Mucosa of rectum (tissue), 2 donors: ENCODE measurements around the gene AGXT.

Experiments
- H3K27ac ChIP-seq, 2 donors: one replicate each; pipeline ENCODE4 v1.7.0; 2013; ENCODE audit warnings: inconsistent platforms in 2 of 2, low read depth in 2 of 2, low read length in 2 of 2
- H3K27me3 ChIP-seq, 2 donors: one replicate each; pipeline ENCODE4 v1.7.0; 2013; ENCODE audit warnings: low read length in 2 of 2; ENCODE audit not compliant: control insufficient read depth in 2 of 2, insufficient read depth in 2 of 2
- H3K36me3 ChIP-seq, 2 donors: one replicate each; pipeline ENCODE4 v1.7.0; 2013; ENCODE audit warnings: low read length in 2 of 2; ENCODE audit not compliant: control insufficient read depth in 2 of 2, insufficient read depth in 2 of 2
- H3K4me1 ChIP-seq, 2 donors: one replicate each; pipeline ENCODE4 v1.7.0; 2013; ENCODE audit warnings: low read length in 2 of 2, mild to moderate bottlenecking in 1 of 2; ENCODE audit not compliant: control insufficient read depth in 2 of 2, insufficient read depth in 2 of 2
- H3K4me3 ChIP-seq, 2 donors: one replicate each; pipeline ENCODE4 v1.7.0; 2013; ENCODE audit warnings: low read length in 2 of 2
- H3K9ac ChIP-seq, 2 donors: one replicate each; pipeline ENCODE4 v1.7.0; 2013; ENCODE audit warnings: low read length in 2 of 2, low read depth in 1 of 2, mild to moderate bottlenecking in 1 of 2
- H3K9me3 ChIP-seq, 2 donors: one replicate each; pipeline ENCODE4 v1.7.0; 2013; ENCODE audit warnings: low read length in 2 of 2; ENCODE audit not compliant: control insufficient read depth in 2 of 2
- donor health status: healthy.
- donor health status: Normal muscosa, but diverticular disease.

The AGXT gene

DNA sequence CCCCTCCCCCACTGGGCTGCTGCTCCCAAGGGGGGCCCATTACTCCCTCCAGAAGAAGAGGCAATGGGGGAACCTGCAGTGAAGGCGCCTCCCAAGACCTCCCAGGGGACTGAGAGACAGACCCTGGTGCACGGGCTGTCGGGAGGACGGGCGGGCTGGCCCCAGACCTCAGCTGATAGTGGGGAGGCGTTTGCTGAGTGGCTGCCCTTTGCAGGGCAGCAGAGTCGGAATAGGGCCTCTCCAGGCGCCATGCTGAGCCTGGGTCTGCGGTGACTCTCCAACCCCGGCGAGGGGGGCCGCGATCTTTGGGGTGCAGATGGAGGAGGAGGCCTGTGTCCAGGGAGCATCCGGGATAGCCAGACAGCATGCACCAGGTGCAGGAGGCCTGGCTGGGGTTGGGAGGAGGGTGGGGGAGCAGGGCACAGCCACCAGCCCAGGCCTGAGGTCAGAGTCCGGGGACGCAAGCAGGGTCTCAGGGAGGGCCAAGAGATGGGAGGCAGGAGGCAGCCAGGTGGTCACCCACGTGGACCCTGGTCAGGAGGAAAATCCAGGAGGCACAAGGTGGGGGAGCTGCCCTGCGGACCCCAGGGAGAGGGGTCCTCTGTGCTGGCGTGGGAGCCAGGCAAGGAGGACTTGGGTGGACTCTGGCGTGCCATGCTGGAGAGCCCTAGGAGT is 48.5 kb downstream of the AGXT start:
- Histone ChIP-seq H3K4me1 (peaks cover 0 to 2% of the 10 kb centered on the region in 2 donors), H3K4me3 (no peak overlapping the region), H3K27ac (peak overlapping the region in 1 of 2 donors; percentile 16)

DNA sequence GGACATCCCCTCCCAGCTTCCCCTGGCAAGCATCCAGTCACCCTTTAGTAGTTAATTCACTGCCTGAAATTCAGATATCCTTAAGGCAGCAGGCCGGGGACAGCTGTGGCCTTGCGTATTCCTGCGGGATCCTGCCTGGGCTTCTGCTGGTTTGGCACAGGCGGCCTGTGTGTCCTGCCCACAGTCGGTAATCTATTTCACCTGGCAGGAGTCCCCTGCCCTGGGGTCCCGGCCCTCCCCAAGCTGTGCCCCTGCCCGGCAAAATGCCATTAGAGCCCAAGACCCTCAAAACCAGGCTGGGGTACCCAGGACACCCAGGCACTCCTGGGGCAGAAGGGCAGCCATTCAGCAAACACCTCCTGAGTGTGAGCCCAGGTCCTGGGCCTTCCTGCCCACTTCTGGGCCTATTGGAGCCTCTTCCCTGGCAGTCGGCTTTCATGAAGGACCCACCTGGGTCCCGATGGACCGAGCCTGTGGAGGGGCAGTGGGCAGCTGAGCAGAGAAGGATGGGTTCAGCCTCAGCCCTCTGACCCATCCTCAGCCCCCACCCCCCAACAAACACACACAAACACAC is 49.1 kb downstream of the AGXT start:
- Histone ChIP-seq H3K4me1 (peaks cover 0 to 2% of the 10 kb centered on the region in 2 donors), H3K27ac (no peak overlapping the region), H3K9me3 (no peaks in the 10 kb centered on the region), H3K9ac (no peak overlapping the region), H3K36me3 (no peaks in the 10 kb centered on the region), H3K27me3 (peaks cover 5 to 6% of the 10 kb centered on the region in 2 donors), H3K4me3 (no peak overlapping the region)

More for the DNA sequence above, 48.5 kb downstream of the AGXT start:
- Histone ChIP-seq H3K36me3 (no peaks in the 10 kb centered on the region), H3K9me3 (no peaks in the 10 kb centered on the region), H3K9ac (no peak overlapping the region), H3K27me3 (peaks cover 5 to 6% of the 10 kb centered on the region in 2 donors)

DNA sequence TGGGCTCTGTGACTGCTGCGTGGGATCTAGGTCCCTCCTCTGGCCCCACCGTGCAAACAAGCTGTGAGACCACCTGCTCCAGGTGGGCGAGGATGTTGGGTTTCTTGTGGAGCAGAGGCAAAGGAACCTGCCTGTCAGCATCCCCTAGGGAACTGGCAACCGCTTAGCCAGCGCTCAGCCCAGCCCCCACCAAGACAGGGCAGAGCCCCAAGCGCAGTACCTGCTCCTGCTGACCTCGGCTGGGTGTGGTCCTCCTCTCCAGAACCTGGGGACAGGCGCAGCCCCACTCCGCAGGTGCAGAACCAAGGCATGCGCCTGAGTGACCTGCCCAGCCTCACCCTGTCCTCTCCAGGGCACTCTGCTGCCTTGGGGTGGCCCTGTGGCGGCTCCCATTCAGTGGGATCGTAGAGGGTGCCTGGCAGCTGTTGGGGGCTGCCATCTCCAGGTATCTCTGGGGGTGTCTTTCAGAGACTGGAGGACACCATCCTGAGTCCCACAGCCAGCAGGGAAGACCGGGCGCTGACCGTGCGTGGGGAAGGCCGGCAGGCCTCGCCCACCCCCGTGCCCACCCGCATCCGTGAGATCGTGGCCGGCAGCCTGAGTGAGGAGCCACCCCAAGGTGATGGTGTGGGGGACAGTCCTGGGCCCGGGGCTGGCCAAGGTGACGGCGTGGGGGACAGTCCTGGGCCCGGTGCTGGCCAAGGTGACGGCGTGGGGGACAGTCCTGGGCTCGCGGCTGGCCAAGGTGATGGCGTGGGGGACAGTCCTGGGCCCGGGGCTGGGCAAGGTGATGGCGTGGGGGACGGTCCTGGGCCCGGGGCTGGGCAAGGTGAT is 49.9 kb downstream of the AGXT start:
- H3K9ac ChIP-seq = no peak overlapping the region
- H3K4me1 ChIP-seq = peaks cover 0 to 2% of the 10 kb centered on the region in 2 donors
- no peaks in the 10 kb centered on the region for H3K9me3 ChIP-seq
- no peaks in the 10 kb centered on the region for H3K36me3 ChIP-seq
- no peak overlapping the region for H3K4me3 ChIP-seq
- H3K27ac ChIP-seq = no peak overlapping the region
- H3K27me3 ChIP-seq = peaks cover 5 to 6% of the 10 kb centered on the region in 2 donors

DNA sequence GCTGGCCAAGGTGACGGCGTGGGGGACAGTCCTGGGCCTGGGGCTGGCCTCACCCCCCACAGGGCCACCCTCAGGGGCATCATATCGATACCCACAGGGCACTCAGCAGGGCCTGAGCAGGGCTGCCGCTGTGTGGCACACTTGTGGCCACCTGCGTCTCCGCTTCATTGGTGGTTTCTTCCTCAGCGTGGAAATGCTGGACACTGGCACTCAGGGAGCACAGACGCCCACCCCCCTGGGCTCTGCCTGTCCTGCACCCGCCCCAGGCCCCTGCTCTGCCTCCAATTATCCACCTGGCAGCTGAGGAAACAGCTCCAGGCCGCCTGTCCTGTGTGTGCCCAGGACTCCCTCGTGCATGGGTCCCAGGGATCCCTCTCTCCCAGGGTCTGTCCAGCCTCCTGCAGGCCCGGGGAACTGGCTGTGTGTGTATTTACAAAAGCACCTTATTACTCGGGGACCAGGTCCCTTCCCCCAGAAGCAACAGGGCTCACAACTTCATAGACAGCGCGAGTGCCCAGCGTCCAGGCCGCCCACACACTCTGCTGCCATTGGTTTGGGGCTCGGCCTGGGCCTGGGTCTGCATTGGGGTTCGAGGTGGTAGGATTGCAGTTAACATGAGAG is 50.6 kb downstream of the AGXT start:
- Histone ChIP-seq H3K27me3 (peaks cover 5 to 6% of the 10 kb centered on the region in 2 donors), H3K9ac (no peak overlapping the region), H3K36me3 (no peaks in the 10 kb centered on the region), H3K27ac (no peak overlapping the region), H3K9me3 (no peaks in the 10 kb centered on the region), H3K4me1 (peaks cover 0 to 2% of the 10 kb centered on the region in 2 donors), H3K4me3 (no peak overlapping the region)

DNA sequence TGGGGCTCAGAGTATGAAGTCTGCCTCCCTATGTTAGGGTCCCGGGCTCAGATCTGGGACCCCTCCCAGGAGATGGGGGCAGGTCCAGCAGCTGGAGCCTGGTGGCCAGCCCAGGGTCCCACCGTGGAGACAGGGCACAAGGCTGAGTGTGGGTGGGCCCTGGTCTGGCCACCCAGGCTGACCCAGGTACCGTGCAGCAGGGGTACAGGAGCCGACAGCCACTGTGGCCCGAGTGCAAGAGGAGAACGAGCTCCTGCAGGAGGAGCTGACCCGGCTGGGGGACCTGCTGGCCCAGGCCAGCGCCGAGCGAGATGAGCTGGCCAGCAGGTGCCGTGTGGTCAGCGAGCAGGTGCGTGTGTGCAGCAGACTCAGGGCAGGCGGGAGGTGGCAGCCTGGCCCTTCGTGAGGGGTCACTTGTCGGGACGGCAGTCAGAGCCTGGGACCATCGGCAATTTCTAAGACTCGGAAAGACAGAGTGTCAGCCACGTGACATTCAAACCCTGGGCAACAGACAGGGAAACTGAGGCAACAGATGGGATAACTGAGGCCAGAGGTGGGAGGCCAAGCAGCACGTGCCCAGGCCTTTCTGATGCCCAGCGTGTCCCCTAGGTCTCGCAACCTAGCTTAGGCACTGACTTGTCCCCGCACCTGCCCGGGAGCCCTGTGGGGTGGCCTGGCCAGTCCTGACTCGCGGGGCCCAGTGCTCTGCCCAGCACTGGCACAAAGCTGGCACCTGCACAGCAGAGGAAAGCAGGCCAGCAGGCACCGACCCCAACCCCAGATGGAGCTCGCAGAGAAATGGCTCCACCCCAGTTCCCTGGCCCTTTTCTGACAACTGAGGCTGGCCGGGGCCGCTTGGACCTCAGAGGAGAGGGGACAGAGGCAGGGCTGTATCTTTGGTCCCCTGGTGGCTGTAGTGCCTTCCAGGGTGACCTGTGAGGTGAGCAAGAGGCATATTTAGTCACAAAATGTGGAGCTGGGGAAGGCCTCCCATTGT is 51.5 kb downstream of the AGXT start:
- Histone ChIP-seq H3K4me1 (peaks cover 0 to 2% of the 10 kb centered on the region in 2 donors), H3K9me3 (no peaks in the 10 kb centered on the region), H3K4me3 (no peak overlapping the region), H3K27me3 (peaks cover 1 to 3% of the 10 kb centered on the region in 2 donors), H3K27ac (no peak overlapping the region), H3K36me3 (no peaks in the 10 kb centered on the region), H3K9ac (no peak overlapping the region)

DNA sequence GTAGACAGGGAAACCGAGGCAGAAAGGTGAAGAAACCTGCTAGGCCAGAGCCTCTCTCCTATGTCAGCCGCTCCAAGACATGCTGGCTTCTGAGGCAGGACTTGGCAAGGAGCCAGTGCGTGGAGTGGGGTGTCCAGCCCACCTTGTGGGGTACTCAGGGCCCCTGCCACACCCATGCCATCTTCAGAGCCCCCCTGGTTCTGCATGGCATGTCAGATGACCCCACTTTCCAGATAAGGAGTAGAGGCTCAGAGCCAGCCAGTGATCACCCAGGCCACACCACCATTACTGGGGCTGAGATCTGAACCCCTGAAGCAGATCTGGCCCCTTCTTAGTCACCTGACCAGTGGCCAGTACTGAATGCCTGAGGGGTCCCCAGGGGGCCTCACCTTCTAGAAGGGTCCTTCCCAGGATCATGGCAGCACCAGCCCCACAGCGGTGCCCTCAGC is 52.2 kb downstream of the AGXT start:
- Histone ChIP-seq H3K9me3 (no peaks in the 10 kb centered on the region), H3K4me1 (peaks cover 0 to 2% of the 10 kb centered on the region in 2 donors), H3K36me3 (no peaks in the 10 kb centered on the region), H3K27ac (peak overlapping the region; percentile 7 to 38), H3K4me3 (no peak overlapping the region), H3K27me3 (no peaks in the 10 kb centered on the region), H3K9ac (no peak overlapping the region)

DNA sequence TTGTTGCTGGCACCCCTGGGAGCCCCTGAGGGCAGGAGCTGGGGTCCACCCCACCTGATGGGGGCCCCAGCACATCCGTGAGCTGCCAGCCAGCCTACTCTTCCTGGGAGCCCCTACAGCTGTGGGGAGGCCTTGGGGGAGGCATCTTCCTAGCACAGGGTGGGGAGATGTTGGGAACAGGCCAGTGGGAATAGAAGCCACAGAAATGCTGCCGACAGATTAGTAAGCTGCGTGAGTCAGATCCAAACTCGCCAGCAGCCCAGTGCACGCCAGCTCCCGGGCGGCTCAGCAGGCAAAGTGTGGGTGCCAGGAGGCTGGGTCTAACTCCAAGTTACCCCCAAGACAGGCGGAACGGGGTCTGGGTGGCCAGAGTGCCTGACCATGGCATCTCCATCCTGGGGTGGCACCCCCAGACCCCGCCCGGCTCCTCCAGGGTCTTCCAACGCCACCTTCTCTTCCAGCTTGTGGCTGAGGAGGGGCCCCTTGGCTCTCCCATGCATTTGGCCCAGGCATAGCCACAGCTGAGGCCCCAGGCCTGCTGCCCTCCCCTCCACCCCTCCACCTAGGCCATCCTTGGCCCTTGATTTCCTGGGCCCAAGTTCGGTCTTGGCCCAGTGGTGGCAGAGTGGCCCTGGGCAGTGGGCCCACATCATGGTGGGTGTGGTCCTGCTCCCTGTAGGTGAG is 52.8 kb downstream of the AGXT start:
- Histone ChIP-seq H3K27ac (peak overlapping the region; percentile 7 to 38), H3K4me1 (peaks cover 0 to 2% of the 10 kb centered on the region in 2 donors), H3K4me3 (no peak overlapping the region), H3K9me3 (no peaks in the 10 kb centered on the region), H3K36me3 (no peaks in the 10 kb centered on the region), H3K27me3 (no peaks in the 10 kb centered on the region), H3K9ac (no peak overlapping the region)

DNA sequence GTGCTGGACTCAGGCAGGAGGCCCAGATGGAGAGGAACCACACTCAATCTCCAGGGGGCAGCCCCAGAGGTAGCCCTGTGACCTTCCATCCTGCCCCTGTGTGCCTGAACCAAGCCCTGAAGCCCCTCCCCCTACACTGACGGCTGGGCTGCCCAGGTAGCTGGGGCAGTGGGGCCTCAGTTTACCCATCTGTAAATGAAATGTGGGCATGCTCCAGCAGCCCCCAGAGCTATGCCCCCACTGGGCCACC is 53.3 kb downstream of the AGXT start:
- H3K9ac ChIP-seq = no peak overlapping the region
- no peaks in the 10 kb centered on the region for H3K36me3 ChIP-seq
- no peaks in the 10 kb centered on the region for H3K9me3 ChIP-seq
- H3K27ac ChIP-seq = no peak overlapping the region
- H3K27me3 ChIP-seq = no peaks in the 10 kb centered on the region
- H3K4me3 ChIP-seq = no peak overlapping the region
- H3K4me1 ChIP-seq = peaks cover 0 to 2% of the 10 kb centered on the region in 2 donors
